Loucy (cell line): ENCODE data around the gene TTLL5.

Experiments
- H2AFZ ChIP-seq: fragments of 200-600 bp; sonication (generic); 2 replicates; pipeline ENCODE4 v1.6.0; 2016; ENCODE audit warnings: antibody characterized with exemption, mild to moderate bottlenecking, low read length, moderate library complexity
- H3F3A ChIP-seq: fragments of 200-600 bp; 2 replicates; pipeline ENCODE4 v1.6.0; 2016; ENCODE audit warnings: antibody characterized with exemption, low read depth, mild to moderate bottlenecking
- H3K27me3 ChIP-seq: fragments of 200-600 bp; sonication (generic); 2 replicates; pipeline ENCODE4 v1.6.1; 2014; ENCODE audit warnings: low read length, mild to moderate bottlenecking; ENCODE audit not compliant: insufficient read depth, poor library complexity, severe bottlenecking
- H3K36me3 ChIP-seq: fragments of 200-600 bp; sonication (generic); 2 replicates; pipeline ENCODE4 v1.6.1; 2016; ENCODE audit warnings: low read length; ENCODE audit not compliant: insufficient read depth
- H3K4me1 ChIP-seq: fragments of 200-600 bp; sonication (generic); 2 replicates; pipeline ENCODE4 v1.5.1; 2014; ENCODE audit warnings: low read length, mild to moderate bottlenecking; ENCODE audit not compliant: insufficient read depth, poor library complexity, severe bottlenecking
- H3K4me2 ChIP-seq: fragments of 200-600 bp; sonication (generic); 2 replicates; pipeline ENCODE4 v1.6.0; 2014; ENCODE audit warnings: antibody characterized with exemption, low read length, low read depth, mild to moderate bottlenecking; ENCODE audit not compliant: poor library complexity, severe bottlenecking
- H3K4me3 ChIP-seq: fragments of 200-600 bp; sonication (generic); 2 replicates; pipeline ENCODE4 v1.5.1; 2014; ENCODE audit warnings: low read length, mild to moderate bottlenecking, mixed read lengths; ENCODE audit not compliant: poor library complexity, severe bottlenecking
- H3K79me2 ChIP-seq: fragments of 200-600 bp; sonication (generic); 2 replicates; pipeline ENCODE4 v1.6.1; 2014; ENCODE audit warnings: low read length; ENCODE audit not compliant: insufficient read depth
- H3K9ac ChIP-seq: fragments of 200-600 bp; sonication (generic); 2 replicates; pipeline ENCODE4 v1.6.0; 2014; ENCODE audit warnings: mild to moderate bottlenecking, low read depth, low read length, moderate library complexity; ENCODE audit not compliant: poor library complexity, severe bottlenecking
- H3K9me2 ChIP-seq: fragments of 200-600 bp; sonication (generic); replicated peaks from 2 replicates; pipeline ENCODE4 v1.6.1; 2016; ENCODE audit warnings: low read depth, low read length, mixed read lengths
- H3K9me3 ChIP-seq: fragments of 200-600 bp; sonication (generic); 2 replicates; pipeline ENCODE4 v1.6.1; 2014; ENCODE audit warnings: mild to moderate bottlenecking, antibody characterized with exemption, low read length, low read depth; ENCODE audit not compliant: insufficient read depth
- H4K20me1 ChIP-seq: fragments of 200-600 bp; sonication (generic); 2 replicates; pipeline ENCODE4 v1.6.0; 2014; ENCODE audit warnings: antibody characterized with exemption, low read length, mild to moderate bottlenecking; ENCODE audit not compliant: insufficient read depth, poor library complexity, severe bottlenecking
- EZH2phosphoT487 ChIP-seq: fragments of 200-600 bp; IDR thresholded peaks from 2 replicates; pipeline ENCODE4 v1.6.1; 2018; ENCODE audit warnings: antibody characterized with exemption, mild to moderate bottlenecking, moderate library complexity, borderline replicate concordance
- TF ChIP-seq, protein P1 (sequence below): fragments of 200-600 bp; sonication (generic); conservative IDR thresholded peaks from 2 replicates; pipeline ENCODE4 v1.5.1; 2014; ENCODE audit warnings: mild to moderate bottlenecking, antibody characterized with exemption, low read length

The TTLL5 gene

GRCh38 chr14:75913183-75913582 lies 252.1 kb downstream of the TTLL5 start:
- peaks cover 3% of the 10 kb centered on the region; the same call in 1 of the 2 replicates for H3K36me3 ChIP-seq
- H2AFZ ChIP-seq, result no peak overlapping the region
- H4K20me1 ChIP-seq, result no peaks in the 10 kb centered on the region
- H3K4me2 ChIP-seq, result no peak overlapping the region
- TF ChIP-seq, protein P1, sequence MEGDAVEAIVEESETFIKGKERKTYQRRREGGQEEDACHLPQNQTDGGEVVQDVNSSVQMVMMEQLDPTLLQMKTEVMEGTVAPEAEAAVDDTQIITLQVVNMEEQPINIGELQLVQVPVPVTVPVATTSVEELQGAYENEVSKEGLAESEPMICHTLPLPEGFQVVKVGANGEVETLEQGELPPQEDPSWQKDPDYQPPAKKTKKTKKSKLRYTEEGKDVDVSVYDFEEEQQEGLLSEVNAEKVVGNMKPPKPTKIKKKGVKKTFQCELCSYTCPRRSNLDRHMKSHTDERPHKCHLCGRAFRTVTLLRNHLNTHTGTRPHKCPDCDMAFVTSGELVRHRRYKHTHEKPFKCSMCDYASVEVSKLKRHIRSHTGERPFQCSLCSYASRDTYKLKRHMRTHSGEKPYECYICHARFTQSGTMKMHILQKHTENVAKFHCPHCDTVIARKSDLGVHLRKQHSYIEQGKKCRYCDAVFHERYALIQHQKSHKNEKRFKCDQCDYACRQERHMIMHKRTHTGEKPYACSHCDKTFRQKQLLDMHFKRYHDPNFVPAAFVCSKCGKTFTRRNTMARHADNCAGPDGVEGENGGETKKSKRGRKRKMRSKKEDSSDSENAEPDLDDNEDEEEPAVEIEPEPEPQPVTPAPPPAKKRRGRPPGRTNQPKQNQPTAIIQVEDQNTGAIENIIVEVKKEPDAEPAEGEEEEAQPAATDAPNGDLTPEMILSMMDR, result no peak
- TF ChIP-seq EZH2phosphoT487, result no peak
- H3F3A ChIP-seq, result no peaks in the 10 kb centered on the region
- no peak overlapping the region for H3K9ac ChIP-seq
- no peaks in the 10 kb centered on the region for H3K9me3 ChIP-seq
- no peak overlapping the region for H3K4me3 ChIP-seq
- no peaks in the 10 kb centered on the region for H3K27me3 ChIP-seq
- no peaks in the 10 kb centered on the region for H3K4me1 ChIP-seq
- H3K79me2 ChIP-seq, result no peaks in the 10 kb centered on the region
- no peaks in the 10 kb centered on the region for H3K9me2 ChIP-seq

DNA sequence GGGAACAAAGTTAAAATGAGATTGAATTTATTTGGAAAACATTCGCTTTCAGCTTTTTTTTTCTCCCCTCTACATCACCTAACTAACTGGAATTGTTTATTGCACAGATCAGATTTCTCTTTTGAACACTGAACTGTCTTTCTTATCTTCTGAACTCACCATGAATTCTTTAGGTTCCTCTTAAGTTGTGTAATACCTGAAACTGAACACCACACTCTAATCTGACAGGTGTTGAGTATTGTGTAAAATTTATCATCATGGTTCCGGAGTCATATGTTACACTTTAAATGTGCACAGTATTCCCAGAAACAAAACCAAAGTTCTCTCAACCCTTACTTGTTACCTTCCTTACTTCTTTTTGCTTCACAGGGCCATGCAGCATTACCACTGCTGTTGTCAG lies 254.0 kb downstream of the TTLL5 start:
- Histone ChIP-seq H3K36me3 (no peaks in the 10 kb centered on the region), H2AFZ (no peak overlapping the region), H4K20me1 (no peaks in the 10 kb centered on the region), H3K9me3 (no peaks in the 10 kb centered on the region), H3K9me2 (no peaks in the 10 kb centered on the region), H3K4me1 (no peaks in the 10 kb centered on the region), H3K27me3 (no peaks in the 10 kb centered on the region), H3F3A (no peaks in the 10 kb centered on the region), H3K4me3 (no peak overlapping the region), H3K9ac (no peak overlapping the region), H3K79me2 (no peaks in the 10 kb centered on the region), H3K4me2 (no peak overlapping the region)
- TF ChIP-seq EZH2phosphoT487, result no peak
- TF ChIP-seq, protein P1, result no peak

- Histone ChIP-seq H3F3A (no peaks in the 10 kb centered on the region), H3K9me2 (no peaks in the 10 kb centered on the region), H3K4me2 (no peak overlapping the region), H3K79me2 (no peaks in the 10 kb centered on the region), H3K27me3 (no peaks in the 10 kb centered on the region), H3K4me1 (no peaks in the 10 kb centered on the region), H2AFZ (no peak overlapping the region), H3K4me3 (no peak overlapping the region), H4K20me1 (no peaks in the 10 kb centered on the region), H3K9me3 (no peaks in the 10 kb centered on the region), H3K9ac (no peak overlapping the region), H3K36me3 (no peaks in the 10 kb centered on the region)
- TF ChIP-seq EZH2phosphoT487, result no peak
- TF ChIP-seq, protein P1, result no peak
Observed at GRCh38 chr14:75917322-75917945, 256.4 kb downstream of the TTLL5 start.
